ENCODE data around the gene CLEC3B.

DNA sequence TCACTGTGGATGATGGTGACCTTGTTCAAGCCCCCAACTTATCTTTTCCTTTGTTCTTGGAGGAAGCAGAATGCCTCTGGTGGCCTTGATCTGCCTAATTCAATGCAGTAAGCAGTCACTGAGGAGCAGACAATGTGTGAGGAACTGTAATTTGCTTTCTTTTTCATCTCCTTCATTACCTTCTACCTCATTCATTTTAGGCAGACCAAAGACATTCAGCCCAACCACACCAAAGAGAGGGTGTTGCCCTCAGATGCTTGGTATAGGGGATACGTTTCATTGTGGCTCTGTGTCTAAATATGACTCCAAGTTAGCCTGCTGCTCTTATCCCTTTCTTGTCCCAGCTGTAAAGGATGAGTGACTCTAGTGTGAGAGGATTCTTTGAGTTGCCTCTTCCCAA is 34.8 kb upstream of the CLEC3B start:
- TF ChIP-seq, protein P1, sequence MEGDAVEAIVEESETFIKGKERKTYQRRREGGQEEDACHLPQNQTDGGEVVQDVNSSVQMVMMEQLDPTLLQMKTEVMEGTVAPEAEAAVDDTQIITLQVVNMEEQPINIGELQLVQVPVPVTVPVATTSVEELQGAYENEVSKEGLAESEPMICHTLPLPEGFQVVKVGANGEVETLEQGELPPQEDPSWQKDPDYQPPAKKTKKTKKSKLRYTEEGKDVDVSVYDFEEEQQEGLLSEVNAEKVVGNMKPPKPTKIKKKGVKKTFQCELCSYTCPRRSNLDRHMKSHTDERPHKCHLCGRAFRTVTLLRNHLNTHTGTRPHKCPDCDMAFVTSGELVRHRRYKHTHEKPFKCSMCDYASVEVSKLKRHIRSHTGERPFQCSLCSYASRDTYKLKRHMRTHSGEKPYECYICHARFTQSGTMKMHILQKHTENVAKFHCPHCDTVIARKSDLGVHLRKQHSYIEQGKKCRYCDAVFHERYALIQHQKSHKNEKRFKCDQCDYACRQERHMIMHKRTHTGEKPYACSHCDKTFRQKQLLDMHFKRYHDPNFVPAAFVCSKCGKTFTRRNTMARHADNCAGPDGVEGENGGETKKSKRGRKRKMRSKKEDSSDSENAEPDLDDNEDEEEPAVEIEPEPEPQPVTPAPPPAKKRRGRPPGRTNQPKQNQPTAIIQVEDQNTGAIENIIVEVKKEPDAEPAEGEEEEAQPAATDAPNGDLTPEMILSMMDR (IDR thresholded peaks at IDR 0.05): no peak
- no peak for TF ChIP-seq POLR2A (IDR thresholded peaks at IDR 0.05)
